Pericardium fibroblast (primary cell): ENCODE measurements around the gene HCN3. TPM values are rescaled to one million over a fixed set of nuclear protein-coding genes. Genes with fewer than 3 reads are reported as not detected.

ENCODE experiments used
- total RNA-seq: library from RNA; depleted of rRNA; stranded (reverse); fragments of >200 nt; gene quantifications from 2 replicates; pipeline ENCODE4 v1.2.3, GENCODE V29; 2015

Gene HCN3
- 1.2 and 2.3 TPM in 2 replicates for total RNA-seq

DNA sequence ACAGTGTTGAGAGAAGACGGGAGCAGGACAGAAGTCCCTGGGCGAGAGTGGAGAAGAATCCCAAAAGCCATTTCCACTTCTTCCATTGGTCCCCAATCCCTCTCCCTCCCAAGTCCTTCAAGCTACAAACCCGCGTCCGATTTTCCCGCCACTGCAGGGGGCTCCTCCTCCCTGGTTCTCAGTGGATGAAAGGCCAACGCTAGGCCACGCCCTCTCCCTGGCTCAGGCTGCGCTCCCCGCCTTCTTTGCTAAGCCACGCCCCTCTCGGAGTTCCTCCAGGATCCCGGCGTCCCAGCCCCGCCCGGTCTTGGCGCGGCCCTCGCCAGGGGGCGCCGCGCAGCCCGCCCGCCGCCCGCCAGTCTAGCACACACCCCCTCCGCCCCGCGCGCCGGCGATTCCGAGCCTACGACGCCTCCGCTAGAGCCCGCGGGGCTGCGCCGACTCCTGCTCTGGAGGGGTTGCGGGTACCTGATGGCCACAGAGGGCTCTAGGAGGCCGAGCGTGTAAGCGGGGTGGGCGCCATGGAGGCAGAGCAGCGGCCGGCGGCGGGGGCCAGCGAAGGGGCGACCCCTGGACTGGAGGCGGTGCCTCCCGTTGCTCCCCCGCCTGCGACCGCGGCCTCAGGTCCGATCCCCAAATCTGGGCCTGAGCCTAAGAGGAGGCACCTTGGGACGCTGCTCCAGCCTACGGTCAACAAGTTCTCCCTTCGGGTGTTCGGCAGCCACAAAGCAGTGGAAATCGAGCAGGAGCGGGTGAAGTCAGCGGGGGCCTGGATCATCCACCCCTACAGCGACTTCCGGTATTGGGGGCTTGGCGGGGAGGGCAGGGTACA, at the start of gene HCN3:
Gene HCN3 (plus strand): TSS at position 394 of the 832 bp plus-strand sequence. CDS start 128 bp downstream, at position 522.

DNA sequence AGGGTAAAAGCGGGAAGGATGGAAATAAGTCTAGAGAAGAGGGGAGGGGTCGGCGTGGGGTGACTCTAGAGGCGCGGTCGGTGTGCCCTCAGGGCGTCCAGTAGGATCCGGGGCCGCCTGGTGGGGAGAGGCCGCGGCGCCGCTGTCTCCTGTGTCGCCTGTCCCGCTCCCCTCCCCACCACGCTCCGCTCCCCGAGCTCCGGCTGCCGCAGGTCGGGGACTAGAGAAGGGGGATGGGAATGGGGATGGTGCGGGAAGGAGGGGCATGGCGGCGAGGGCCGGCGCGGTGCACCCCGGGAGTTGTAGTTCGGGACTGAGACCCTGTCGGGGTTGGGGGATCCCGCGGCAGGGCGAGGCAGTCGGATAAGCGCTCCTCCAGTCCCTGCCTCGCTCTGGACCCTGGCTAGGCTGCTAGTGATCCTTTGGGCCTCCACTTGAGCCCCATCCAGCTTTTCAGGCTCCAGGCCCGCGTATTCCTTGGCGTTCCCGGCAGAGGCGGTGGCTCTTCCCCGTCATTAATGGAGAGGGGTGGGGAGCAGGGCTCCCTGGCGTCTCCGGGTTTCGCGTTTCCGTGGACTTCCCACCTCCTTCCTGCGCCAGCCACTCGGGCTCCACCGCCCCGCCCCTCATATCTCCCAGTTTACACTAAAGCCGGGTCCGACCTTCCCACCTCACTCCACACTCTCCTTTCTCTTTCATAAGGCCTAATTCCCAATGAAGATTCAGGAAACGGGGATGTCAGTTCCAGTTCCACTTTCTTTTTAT, 21.8 kb upstream of the HCN3 start, which contains the start of gene ENTREP3:
Gene ENTREP3 (minus strand): TSS at position 241 of the 765 bp plus-strand sequence. CDS start 606 bp downstream, outside the sequence.

DNA sequence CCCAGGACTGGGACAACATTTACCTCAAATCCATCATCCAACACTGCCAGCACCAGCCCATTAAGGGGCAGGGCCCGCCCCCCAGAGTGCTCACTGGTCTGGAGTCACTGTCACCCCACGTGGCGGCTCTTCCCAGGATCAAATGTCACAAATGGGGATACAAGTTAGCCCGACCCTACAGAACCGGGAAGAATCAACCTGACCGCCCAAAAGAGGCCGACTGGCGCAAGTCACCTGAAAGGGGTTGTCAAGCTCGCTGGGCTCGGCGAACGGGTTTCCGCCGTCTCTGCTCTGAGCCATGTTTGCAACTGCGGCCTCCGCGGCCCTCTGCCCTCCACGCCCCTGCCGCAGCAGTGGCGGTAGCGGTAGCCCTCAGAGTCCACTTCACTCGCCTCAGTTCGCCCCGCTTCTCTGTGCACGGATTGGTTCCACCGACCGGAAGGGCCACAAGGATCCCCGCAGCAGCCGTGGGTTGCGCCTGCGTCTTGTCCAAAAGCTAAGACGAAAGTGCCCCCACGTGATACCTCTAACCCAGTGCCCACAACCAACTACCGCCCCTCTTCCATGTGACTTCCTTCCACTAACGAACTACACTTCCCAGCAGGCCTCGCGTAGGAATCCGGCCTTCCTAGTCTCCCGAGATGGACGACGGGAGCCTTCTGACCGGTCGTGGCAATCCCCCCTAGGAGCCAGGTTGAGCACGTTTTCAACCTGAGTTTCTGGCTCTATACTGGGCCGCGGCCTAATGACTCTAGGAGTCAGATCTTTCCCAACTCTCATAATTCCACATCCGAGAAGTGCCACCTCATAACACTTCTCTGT, 15.2 kb upstream of the HCN3 start, which contains the start of gene SCAMP3:
Gene SCAMP3 (minus strand): TSS at position 509 of the 822 bp plus-strand sequence. CDS start 209 bp downstream, at position 300.

DNA sequence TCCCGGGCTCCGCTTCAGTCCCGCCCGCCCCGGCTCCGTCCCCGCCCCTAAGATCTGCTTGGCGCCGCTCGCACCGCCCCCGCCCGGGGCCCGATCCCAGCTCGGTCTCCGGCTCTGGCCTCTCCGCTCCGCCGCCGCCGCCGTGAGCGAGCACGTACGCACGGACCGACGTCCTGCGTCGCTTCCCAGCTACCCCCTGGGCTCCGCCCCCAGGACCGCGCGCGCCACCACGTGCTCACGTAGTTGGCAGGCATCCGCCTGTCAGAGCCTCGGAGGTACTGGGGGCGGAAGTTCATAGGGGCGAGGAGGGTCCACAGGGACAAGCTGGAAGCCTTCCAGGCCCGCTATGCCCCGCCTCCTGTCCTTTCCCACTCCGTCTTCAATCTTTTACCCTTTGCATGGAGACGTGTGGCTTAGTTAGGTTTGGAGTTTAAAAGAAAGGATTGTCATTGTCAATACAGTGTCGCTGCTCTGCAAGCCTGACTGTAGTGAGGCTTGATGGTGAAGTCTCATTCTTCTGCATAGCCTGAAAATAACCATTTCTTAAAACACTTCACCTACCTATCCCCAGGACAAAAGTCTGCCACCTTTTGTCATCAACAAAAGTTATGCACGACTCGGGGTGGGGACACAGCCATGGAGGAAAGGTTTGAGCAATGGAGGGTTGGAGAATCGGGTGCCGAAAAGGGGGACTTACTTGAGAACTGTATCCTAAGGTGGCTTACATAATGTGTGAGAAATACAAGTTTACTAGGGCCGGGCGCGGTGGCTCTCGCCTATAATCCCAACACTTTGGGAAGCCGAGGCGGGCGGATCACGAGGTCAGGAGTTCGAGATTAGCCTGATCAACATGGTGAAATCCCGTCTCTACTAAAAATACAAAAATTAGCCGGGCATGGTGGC, 3.7 kb upstream of the HCN3 start, which contains the start of gene CLK2:
Gene CLK2 (minus strand): TSS at position 162 of the 903 bp plus-strand sequence. CDS start 2,527 bp downstream, outside the sequence.

DNA sequence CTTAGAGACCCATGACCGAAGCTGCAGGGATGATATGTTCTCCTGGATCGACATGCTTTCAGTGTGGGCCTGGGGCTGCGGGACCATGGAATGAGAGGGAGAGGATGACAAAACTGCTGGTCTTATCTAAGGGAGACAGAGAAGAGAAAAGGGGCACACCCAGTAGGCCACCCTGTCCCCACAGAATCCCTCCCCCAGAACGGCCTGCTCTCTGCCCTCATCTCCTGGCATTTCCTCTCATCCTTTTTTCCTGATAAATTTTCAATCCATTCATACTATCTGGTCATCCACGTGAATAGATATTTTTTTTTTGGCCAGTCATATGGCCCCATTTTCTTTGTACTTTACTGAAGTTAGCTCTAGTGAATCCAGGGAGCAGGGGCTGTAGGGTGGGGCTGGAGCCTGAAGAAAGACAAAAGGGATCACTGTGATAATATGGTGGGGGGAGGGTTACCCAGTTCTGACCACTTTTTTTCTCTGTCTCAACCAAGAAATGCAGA, 24.1 kb downstream of the HCN3 start, which contains the start of gene PKLR:
Gene PKLR (minus strand): TSS at position 97 of the 500 bp plus-strand sequence. CDS start 43 bp downstream, at position 54.

DNA sequence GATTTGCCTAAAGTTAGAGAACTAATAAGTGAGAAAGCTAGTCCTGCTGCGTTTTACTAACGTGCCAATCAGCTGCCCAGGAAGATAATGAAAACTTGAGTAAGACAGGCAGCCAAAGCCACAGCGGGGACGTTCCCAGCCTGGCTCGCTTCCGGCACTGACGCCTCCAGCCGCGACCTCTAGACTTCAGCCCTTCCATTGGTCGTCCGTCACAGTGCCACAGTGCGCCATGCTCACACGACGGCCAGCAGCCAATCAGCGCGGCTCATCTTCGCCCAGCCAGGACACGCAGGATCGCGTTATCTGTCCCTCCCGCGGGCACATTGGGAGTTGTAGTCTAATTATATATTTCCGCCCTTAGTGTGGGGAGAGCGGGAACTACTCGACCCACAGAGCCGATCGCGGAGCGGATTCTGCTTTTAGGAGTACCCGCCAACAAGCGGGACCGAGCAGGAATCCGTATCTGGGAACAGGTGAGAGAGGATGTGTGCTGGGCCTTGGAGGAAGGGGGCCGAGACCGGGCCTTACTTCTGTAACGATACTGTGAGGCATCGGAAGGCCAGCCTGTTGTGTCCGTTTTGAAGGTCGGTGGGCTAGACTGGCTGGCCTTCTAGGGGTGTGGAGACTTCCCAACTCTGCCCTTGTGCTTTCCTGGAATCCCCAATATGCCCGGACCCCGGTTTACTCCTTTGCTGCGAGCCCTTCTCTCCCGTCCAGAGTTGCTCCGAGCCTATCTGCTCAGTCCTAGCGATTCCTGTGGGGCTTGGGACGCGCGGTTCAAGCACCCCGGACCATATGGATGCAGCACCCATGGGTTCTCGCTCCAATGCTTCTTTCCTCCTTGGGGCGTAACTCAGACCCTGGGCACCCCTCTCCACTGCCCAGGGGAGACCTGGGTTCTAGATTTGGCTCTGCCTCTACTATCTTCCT, 31.5 kb downstream of the HCN3 start, which contains the start of gene FDPS:
Gene FDPS (plus strand): TSS at position 374 of the 930 bp plus-strand sequence. CDS start 924 bp downstream, outside the sequence.

DNA sequence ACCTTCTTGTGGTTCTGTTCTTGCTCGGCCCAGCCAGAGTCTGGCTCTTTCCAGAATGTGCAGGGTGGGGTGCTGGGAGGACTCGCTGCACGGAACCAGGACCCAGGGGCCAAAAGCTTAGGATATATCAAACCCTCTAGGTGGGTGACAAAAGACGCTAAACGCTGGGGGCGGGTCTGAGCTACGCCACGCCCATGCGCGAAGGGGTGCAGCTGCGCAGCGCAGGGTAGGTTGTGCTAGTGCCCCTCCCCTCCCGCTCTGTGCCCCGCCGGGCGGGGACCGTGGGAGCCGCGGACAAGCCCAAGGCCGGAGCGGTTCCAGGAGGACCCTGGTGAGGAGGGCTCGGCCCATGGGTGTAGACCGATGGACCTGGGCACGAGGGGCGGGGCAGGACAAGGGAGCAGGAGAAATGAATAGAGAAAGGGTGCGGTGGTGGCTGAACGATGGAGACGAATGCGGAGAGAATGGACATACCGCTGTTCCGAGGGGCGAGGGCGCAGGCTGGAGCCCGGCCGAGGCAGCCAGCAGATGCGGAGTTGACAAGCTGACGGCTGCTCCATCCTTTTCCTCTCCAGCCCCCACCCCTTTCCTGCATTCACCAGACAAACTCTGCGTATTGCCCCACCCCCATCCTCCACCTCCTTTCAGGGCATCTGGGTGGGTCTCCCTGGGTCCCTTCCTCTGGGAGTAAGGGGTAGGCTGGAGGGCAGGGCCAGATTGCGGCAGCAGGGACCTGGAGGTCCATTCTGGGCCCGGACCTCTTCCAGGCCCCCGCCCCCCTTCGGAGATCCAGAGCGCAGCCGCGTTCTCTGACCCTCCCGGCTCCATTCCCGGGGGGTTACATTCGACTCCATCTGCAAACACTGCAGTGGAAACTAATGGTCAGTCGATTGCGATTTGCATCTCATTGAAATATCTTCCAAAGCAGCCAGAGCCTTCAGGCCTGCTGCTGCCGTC, 43.7 kb downstream of the HCN3 start, which contains the start of gene RUSC1:
Gene RUSC1 (plus strand): TSS at position 234 of the 957 bp plus-strand sequence. CDS start 880 bp downstream, outside the sequence.

Other genes with a start within 250 kb of the HCN3 start
- gene DCST2, start 243.7 kb upstream of the HCN3 start, total RNA-seq: not detected in 2 replicates
- not detected in 2 replicates for gene DCST1, start 243.6 kb upstream of the HCN3 start, total RNA-seq
- gene ADAM15, start 226.1 kb upstream of the HCN3 start, total RNA-seq: 94.3 and 109 TPM in 2 replicates
- 7.9 and 9.1 TPM in 2 replicates for gene EFNA4, start 213.7 kb upstream of the HCN3 start, total RNA-seq
- 2.3 and 4.9 TPM in 2 replicates for gene EFNA3, start 198.6 kb upstream of the HCN3 start, total RNA-seq
- 3.6 and 10.2 TPM in 2 replicates for gene EFNA1, start 149.6 kb upstream of the HCN3 start, total RNA-seq
- 34.8 and 37.5 TPM in 2 replicates for gene SLC50A1, start 141.6 kb upstream of the HCN3 start, total RNA-seq
- gene DPM3, start 136.9 kb upstream of the HCN3 start, total RNA-seq: 35.0 and 39.2 TPM in 2 replicates
- gene KRTCAP2, start 104.2 kb upstream of the HCN3 start, total RNA-seq: 149 and 159 TPM in 2 replicates
- gene TRIM46, start 103.6 kb upstream of the HCN3 start, total RNA-seq: 1.1 and 1.3 TPM in 2 replicates
- gene THBS3, start 69.6 kb upstream of the HCN3 start, total RNA-seq: 23.6 and 32.7 TPM in 2 replicates
- 48.7 and 61.6 TPM in 2 replicates for gene MTX1, start 68.8 kb upstream of the HCN3 start, total RNA-seq
- 19.4 and 25.4 TPM in 2 replicates for gene ENTREP3, start 22.0 kb upstream of the HCN3 start, total RNA-seq
- gene SCAMP3, start 15.1 kb upstream of the HCN3 start, total RNA-seq: 61.1 and 77.8 TPM in 2 replicates
- 20.5 and 21.6 TPM in 2 replicates for gene CLK2, start 4.0 kb upstream of the HCN3 start, total RNA-seq
- gene PKLR, start 24.0 kb downstream of the HCN3 start, total RNA-seq: not detected in 2 replicates
- 218 and 306 TPM in 2 replicates for gene FDPS, start 31.4 kb downstream of the HCN3 start, total RNA-seq
- 31.9 and 37.2 TPM in 2 replicates for gene RUSC1, start 43.4 kb downstream of the HCN3 start, total RNA-seq